ENCODE results near the gene TOB2.

DNA sequence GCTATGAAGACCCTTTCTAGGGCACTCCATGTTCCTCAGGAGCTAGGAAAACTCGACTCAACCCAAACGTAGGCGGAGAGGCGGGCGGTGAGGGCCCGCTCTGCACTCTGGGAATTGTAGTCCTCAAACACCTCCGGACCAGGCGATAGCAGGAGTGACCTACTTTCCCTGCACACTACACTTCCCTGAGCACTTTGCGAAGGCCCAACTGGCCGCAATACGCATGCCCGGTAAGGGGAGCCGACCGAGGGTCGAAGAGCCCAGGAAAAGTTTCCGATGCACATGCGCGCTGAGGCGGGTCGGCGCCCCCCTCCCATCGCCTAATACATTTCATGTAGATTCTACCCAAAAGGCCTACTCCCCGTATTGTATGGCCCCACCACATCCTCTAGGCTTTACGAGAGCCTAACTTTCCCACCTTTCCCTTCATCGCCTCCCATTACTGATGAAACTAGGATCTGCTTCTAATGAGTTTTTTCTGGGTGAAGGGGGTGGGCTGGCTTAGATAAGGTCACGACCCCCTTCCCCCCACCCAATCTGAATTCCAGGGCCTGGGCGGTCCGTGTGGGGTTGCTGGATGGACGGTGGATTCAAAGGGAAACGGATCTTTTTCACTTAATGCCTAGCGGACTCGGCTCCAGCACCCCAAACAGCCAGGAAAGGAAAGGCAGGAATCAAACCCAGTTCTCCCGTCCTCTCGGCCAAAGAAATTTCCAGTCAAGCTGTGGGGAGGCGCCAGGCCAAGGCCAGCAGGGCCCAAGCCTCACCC, 2.1 kb downstream of the TOB2 start:
- no peak for TF ChIP-seq SREBF1 (IDR thresholded peaks at IDR 0.05; ENCODE audit: borderline replicate concordance, low read depth, low read length)
- no peak for TF ChIP-seq TEAD4 (IDR thresholded peaks at IDR 0.05; ENCODE audit: low read length)
- no peak for TF ChIP-seq TEAD4 (CRISPR knock-in tag; IDR thresholded peaks at IDR 0.05; ENCODE audit: borderline replicate concordance)
- TF ChIP-seq ZNF124 (CRISPR knock-in tag; IDR thresholded peaks at IDR 0.05) = no peak
- TF ChIP-seq, protein P1, sequence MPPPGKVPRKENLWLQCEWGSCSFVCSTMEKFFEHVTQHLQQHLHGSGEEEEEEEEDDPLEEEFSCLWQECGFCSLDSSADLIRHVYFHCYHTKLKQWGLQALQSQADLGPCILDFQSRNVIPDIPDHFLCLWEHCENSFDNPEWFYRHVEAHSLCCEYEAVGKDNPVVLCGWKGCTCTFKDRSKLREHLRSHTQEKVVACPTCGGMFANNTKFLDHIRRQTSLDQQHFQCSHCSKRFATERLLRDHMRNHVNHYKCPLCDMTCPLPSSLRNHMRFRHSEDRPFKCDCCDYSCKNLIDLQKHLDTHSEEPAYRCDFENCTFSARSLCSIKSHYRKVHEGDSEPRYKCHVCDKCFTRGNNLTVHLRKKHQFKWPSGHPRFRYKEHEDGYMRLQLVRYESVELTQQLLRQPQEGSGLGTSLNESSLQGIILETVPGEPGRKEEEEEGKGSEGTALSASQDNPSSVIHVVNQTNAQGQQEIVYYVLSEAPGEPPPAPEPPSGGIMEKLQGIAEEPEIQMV (tag; conservative IDR thresholded peaks at IDR 0.05; ENCODE audit: low read depth) = no peak
- TF ChIP-seq, protein P2, sequence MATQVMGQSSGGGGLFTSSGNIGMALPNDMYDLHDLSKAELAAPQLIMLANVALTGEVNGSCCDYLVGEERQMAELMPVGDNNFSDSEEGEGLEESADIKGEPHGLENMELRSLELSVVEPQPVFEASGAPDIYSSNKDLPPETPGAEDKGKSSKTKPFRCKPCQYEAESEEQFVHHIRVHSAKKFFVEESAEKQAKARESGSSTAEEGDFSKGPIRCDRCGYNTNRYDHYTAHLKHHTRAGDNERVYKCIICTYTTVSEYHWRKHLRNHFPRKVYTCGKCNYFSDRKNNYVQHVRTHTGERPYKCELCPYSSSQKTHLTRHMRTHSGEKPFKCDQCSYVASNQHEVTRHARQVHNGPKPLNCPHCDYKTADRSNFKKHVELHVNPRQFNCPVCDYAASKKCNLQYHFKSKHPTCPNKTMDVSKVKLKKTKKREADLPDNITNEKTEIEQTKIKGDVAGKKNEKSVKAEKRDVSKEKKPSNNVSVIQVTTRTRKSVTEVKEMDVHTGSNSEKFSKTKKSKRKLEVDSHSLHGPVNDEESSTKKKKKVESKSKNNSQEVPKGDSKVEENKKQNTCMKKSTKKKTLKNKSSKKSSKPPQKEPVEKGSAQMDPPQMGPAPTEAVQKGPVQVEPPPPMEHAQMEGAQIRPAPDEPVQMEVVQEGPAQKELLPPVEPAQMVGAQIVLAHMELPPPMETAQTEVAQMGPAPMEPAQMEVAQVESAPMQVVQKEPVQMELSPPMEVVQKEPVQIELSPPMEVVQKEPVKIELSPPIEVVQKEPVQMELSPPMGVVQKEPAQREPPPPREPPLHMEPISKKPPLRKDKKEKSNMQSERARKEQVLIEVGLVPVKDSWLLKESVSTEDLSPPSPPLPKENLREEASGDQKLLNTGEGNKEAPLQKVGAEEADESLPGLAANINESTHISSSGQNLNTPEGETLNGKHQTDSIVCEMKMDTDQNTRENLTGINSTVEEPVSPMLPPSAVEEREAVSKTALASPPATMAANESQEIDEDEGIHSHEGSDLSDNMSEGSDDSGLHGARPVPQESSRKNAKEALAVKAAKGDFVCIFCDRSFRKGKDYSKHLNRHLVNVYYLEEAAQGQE (IDR thresholded peaks at IDR 0.05; ENCODE audit: borderline replicate concordance) = no peak
- TF ChIP-seq, protein P2 (CRISPR knock-in tag; IDR thresholded peaks at IDR 0.05; ENCODE audit: low read depth) = no peak
- TF ChIP-seq, protein P3, sequence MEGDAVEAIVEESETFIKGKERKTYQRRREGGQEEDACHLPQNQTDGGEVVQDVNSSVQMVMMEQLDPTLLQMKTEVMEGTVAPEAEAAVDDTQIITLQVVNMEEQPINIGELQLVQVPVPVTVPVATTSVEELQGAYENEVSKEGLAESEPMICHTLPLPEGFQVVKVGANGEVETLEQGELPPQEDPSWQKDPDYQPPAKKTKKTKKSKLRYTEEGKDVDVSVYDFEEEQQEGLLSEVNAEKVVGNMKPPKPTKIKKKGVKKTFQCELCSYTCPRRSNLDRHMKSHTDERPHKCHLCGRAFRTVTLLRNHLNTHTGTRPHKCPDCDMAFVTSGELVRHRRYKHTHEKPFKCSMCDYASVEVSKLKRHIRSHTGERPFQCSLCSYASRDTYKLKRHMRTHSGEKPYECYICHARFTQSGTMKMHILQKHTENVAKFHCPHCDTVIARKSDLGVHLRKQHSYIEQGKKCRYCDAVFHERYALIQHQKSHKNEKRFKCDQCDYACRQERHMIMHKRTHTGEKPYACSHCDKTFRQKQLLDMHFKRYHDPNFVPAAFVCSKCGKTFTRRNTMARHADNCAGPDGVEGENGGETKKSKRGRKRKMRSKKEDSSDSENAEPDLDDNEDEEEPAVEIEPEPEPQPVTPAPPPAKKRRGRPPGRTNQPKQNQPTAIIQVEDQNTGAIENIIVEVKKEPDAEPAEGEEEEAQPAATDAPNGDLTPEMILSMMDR (IDR thresholded peaks at IDR 0.05 in 2 of 3, conservative IDR thresholded peaks at IDR 0.05 in 1 of 3; ENCODE audit: insufficient read depth in 2 of 3, low read depth in 1 of 3, low read length in 3 of 3) = no peak
- TF ChIP-seq ZSCAN29 (IDR thresholded peaks at IDR 0.05) = no peak
- no peak for TF ChIP-seq LARP7 (IDR thresholded peaks at IDR 0.05)
- TF ChIP-seq BRCA1 (IDR thresholded peaks at IDR 0.05) = no peak
- TF ChIP-seq BRCA1 (CRISPR knock-in tag; IDR thresholded peaks at IDR 0.05) = no peak
- TF ChIP-seq ZFP36 (IDR thresholded peaks at IDR 0.05; ENCODE audit: low read depth, low read length, partially characterized antibody) = no peak
- no peak for TF ChIP-seq SMAD1 (IDR thresholded peaks at IDR 0.05; ENCODE audit: low read depth, low read length, partially characterized antibody)
- no peak for TF ChIP-seq SRF (CRISPR knock-in tag; IDR thresholded peaks at IDR 0.05)
- TF ChIP-seq ARHGAP35 (IDR thresholded peaks at IDR 0.05; ENCODE audit: partially characterized antibody) = no peak
- TF ChIP-seq ZNF583 (CRISPR knock-in tag; IDR thresholded peaks at IDR 0.05) = no peak

Data from K562 (cell line).